Astrocyte (in vitro differentiated cells and primary cell): ENCODE data around the gene CDKN2C.
"Not testable (repeated sequence)": the region's sequence is repeated elsewhere in the genome, so short reads cannot be mapped to it uniquely, and the experiment has no call there.

Experiments
- CTCF ChIP-seq: IDR thresholded peaks from 2 replicates; pipeline ENCODE4 v1.5.1; 2011; ENCODE audit warnings: low read depth, mild to moderate bottlenecking, inconsistent platforms, low read length, moderate library complexity; ENCODE audit not compliant: insufficient read depth
- EZH2 ChIP-seq: IDR thresholded peaks from 2 replicates; pipeline ENCODE4 v1.6.1; 2012; ENCODE audit warnings: mild to moderate bottlenecking, low read length, inconsistent platforms; ENCODE audit not compliant: insufficient read depth

- TF ChIP-seq CTCF, EZH2: not testable (repeated sequence)
Measured at GRCh38 chr1:50935276-50935675, 34.8 kb upstream of the CDKN2C start.
